Transverse colon (tissue), 4 donors: ENCODE measurements around the gene WDSUB1.

Experiments
- EP300 ChIP-seq: sonication (generic); formaldehyde crosslinking; IDR thresholded peaks from one replicate; pipeline ENCODE4 v1.6.1; 2017; ENCODE audit warnings: antibody characterized with exemption, low read depth
- POLR2AphosphoS5 ChIP-seq, 3 donors: sonication (generic); formaldehyde crosslinking; IDR thresholded peaks; one replicate each; pipeline ENCODE4 v1.6.1; 2016; ENCODE audit warnings: antibody characterized with exemption in 3 of 3
- TF ChIP-seq, protein P1 (sequence below), 5 experiments: fragments of 200-600 bp in 3 of 5; fragments of 450-650 bp in 2 of 5; sonication (generic) in 3 of 5; IDR thresholded peaks; 1 replicate in 2 of 5; 2 replicates in 3 of 5; pipeline ENCODE4 v1.5.1; 2016 to 2017; ENCODE audit warnings: antibody characterized with exemption in 5 of 5, inconsistent platforms in 3 of 5, mild to moderate bottlenecking in 2 of 5, moderate library complexity in 1 of 5

DNA sequence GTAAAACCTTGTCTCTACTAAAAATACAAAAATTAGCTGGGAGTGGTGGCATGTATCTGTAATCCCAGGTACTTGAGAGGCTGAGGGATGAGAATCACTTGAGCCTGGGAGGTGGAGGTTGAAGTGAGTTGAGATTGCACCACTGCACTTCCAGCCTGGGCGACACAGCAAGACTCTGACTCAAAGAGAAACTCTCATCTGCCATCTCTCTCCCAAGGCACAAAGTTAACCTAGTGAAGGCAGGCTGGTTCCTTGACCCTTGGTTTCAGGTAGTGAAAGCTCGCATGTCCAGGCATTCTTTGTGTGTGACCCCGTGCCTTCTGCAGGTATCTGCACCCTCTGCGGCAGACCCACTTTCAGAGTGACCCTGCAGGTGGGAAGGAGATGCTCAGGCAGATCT, 100.0 kb downstream of the WDSUB1 start:
- TF ChIP-seq EP300 (no peak), POLR2AphosphoS5 (IDR thresholded peaks at IDR 0.05) (no peak)
- TF ChIP-seq, protein P1, sequence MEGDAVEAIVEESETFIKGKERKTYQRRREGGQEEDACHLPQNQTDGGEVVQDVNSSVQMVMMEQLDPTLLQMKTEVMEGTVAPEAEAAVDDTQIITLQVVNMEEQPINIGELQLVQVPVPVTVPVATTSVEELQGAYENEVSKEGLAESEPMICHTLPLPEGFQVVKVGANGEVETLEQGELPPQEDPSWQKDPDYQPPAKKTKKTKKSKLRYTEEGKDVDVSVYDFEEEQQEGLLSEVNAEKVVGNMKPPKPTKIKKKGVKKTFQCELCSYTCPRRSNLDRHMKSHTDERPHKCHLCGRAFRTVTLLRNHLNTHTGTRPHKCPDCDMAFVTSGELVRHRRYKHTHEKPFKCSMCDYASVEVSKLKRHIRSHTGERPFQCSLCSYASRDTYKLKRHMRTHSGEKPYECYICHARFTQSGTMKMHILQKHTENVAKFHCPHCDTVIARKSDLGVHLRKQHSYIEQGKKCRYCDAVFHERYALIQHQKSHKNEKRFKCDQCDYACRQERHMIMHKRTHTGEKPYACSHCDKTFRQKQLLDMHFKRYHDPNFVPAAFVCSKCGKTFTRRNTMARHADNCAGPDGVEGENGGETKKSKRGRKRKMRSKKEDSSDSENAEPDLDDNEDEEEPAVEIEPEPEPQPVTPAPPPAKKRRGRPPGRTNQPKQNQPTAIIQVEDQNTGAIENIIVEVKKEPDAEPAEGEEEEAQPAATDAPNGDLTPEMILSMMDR (IDR thresholded peaks at IDR 0.05): no peak
